ENCODE data around the gene ZNF497. TPM values are rescaled to one million over a fixed set of nuclear protein-coding genes. Genes with fewer than 3 reads are reported as not detected.

Gene ZNF497
- total and polyA plus RNA-seq, 10 of the 15 experiments (the other 5 are each of a cell fraction or from before 2014, with no cell fraction given): 0.09 to 0.82 (median 0.28) TPM

DNA sequence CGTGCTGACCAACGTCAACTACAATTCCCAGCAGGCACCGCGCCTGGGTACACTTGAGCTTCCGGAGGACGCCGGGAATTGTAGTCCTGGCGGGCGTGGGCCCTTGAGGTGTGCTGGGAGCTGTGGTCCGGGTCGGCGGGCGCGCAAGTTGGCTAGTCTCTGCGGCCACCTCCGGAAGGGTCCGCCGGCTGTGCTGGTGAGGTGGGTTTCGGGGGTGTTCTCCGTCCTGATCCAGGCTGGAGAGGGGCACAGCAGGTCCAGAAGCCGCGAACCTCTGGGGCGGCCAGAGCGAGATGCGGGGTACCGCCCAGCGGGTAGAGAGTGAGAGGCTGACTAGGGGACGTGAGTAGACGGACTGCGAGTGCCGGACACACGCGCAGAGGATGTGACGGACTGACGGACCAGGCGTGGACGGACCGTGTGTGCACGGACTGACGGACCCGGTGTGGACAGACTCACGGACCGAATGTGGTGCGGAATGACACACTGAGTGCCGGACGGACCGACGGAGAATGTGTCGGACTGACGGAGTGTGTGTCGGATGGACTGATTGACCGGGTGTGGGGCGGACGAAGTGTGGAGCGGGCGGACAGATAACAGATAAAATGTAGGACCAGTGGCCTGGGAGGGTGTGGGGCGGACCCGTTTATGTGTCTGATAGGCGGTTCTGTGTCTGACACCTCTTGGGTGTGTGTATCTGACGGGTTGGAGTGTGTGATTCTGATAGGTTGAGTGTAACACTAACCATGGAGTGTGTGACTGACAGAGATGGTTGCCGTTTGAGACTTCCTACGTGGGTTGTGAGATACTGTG lies 35.4 kb downstream of the ZNF497 start, which contains the start of gene ZSCAN22 (continued):
- TF ChIP-seq, protein P1, sequence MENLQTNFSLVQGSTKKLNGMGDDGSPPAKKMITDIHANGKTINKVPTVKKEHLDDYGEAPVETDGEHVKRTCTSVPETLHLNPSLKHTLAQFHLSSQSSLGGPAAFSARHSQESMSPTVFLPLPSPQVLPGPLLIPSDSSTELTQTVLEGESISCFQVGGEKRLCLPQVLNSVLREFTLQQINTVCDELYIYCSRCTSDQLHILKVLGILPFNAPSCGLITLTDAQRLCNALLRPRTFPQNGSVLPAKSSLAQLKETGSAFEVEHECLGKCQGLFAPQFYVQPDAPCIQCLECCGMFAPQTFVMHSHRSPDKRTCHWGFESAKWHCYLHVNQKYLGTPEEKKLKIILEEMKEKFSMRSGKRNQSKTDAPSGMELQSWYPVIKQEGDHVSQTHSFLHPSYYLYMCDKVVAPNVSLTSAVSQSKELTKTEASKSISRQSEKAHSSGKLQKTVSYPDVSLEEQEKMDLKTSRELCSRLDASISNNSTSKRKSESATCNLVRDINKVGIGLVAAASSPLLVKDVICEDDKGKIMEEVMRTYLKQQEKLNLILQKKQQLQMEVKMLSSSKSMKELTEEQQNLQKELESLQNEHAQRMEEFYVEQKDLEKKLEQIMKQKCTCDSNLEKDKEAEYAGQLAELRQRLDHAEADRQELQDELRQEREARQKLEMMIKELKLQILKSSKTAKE (IDR thresholded peaks at IDR 0.05; ENCODE audit: low read depth, poor library complexity, severe bottlenecking): peak; percentile 53
- TF ChIP-seq NR2C1 (IDR thresholded peaks at IDR 0.05) (peak; percentile 74), JUND (IDR thresholded peaks at IDR 0.05; ENCODE audit: low read depth, low read length) (0 out of 2 replicates have a peak, but pooled peaks have one; percentile 30), SMAD1 (IDR thresholded peaks at IDR 0.05; ENCODE audit: low read depth, partially characterized antibody) (no peak), ASH2L (IDR thresholded peaks at IDR 0.05; ENCODE audit: borderline replicate concordance, low read depth) (no peak; the same call in 1 of the 2 replicates), SMARCA5 (IDR thresholded peaks at IDR 0.05) (peak; percentile 76; the same call in 1 of the 2 replicates), NR2F1 (conservative IDR thresholded peaks at IDR 0.05) (no peak), RCOR1 (conservative IDR thresholded peaks at IDR 0.05; ENCODE audit: low read depth, low read length) (no peak), TCF3 (IDR thresholded peaks at IDR 0.05; ENCODE audit: borderline replicate concordance, insufficient read depth, low read depth, low read length) (no peak), ATF7 (IDR thresholded peaks at IDR 0.05; ENCODE audit: low read depth) (peak; percentile 37; the same call in 1 of the 2 replicates), CREB1 (IDR thresholded peaks at IDR 0.05; ENCODE audit: low read depth) (peak; percentile 96), NFIC (IDR thresholded peaks at IDR 0.05; ENCODE audit: low read depth, low read length) (no peak), SUPT20H (IDR thresholded peaks at IDR 0.05; ENCODE audit: borderline replicate concordance, control insufficient read depth, low read depth, low read length) (no peak), MTA3 (IDR thresholded peaks at IDR 0.05; ENCODE audit: borderline replicate concordance, low read length) (no peak)
- TF ChIP-seq, protein P2, sequence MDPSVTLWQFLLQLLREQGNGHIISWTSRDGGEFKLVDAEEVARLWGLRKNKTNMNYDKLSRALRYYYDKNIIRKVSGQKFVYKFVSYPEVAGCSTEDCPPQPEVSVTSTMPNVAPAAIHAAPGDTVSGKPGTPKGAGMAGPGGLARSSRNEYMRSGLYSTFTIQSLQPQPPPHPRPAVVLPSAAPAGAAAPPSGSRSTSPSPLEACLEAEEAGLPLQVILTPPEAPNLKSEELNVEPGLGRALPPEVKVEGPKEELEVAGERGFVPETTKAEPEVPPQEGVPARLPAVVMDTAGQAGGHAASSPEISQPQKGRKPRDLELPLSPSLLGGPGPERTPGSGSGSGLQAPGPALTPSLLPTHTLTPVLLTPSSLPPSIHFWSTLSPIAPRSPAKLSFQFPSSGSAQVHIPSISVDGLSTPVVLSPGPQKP (IDR thresholded peaks at IDR 0.05; ENCODE audit: low read depth, low read length): peak; percentile 60
- TF ChIP-seq, protein P3, sequence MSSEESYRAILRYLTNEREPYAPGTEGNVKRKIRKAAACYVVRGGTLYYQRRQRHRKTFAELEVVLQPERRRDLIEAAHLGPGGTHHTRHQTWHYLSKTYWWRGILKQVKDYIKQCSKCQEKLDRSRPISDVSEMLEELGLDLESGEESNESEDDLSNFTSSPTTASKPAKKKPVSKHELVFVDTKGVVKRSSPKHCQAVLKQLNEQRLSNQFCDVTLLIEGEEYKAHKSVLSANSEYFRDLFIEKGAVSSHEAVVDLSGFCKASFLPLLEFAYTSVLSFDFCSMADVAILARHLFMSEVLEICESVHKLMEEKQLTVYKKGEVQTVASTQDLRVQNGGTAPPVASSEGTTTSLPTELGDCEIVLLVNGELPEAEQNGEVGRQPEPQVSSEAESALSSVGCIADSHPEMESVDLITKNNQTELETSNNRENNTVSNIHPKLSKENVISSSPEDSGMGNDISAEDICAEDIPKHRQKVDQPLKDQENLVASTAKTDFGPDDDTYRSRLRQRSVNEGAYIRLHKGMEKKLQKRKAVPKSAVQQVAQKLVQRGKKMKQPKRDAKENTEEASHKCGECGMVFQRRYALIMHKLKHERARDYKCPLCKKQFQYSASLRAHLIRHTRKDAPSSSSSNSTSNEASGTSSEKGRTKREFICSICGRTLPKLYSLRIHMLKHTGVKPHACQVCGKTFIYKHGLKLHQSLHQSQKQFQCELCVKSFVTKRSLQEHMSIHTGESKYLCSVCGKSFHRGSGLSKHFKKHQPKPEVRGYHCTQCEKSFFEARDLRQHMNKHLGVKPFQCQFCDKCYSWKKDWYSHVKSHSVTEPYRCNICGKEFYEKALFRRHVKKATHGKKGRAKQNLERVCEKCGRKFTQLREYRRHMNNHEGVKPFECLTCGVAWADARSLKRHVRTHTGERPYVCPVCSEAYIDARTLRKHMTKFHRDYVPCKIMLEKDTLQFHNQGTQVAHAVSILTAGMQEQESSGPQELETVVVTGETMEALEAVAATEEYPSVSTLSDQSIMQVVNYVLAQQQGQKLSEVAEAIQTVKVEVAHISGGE (CRISPR knock-in tag; IDR thresholded peaks at IDR 0.05): peak; percentile 89
- TF ChIP-seq, protein P4, sequence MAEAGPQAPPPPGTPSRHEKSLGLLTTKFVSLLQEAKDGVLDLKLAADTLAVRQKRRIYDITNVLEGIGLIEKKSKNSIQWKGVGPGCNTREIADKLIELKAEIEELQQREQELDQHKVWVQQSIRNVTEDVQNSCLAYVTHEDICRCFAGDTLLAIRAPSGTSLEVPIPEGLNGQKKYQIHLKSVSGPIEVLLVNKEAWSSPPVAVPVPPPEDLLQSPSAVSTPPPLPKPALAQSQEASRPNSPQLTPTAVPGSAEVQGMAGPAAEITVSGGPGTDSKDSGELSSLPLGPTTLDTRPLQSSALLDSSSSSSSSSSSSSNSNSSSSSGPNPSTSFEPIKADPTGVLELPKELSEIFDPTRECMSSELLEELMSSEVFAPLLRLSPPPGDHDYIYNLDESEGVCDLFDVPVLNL (IDR thresholded peaks at IDR 0.05; ENCODE audit: low read depth, low read length): no peak
- TF ChIP-seq, protein P5, sequence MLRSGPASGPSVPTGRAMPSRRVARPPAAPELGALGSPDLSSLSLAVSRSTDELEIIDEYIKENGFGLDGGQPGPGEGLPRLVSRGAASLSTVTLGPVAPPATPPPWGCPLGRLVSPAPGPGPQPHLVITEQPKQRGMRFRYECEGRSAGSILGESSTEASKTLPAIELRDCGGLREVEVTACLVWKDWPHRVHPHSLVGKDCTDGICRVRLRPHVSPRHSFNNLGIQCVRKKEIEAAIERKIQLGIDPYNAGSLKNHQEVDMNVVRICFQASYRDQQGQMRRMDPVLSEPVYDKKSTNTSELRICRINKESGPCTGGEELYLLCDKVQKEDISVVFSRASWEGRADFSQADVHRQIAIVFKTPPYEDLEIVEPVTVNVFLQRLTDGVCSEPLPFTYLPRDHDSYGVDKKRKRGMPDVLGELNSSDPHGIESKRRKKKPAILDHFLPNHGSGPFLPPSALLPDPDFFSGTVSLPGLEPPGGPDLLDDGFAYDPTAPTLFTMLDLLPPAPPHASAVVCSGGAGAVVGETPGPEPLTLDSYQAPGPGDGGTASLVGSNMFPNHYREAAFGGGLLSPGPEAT (IDR thresholded peaks at IDR 0.05; ENCODE audit: low read depth): peak; percentile 93

Data from GM12878 (cell line).